Calu3 (cell line): Measurements from ENCODE around the gene AASS. TPM values are rescaled to one million over a fixed set of nuclear protein-coding genes. Genes with fewer than 3 reads are reported as not detected.
A peak's percentile ranks its signal among the peaks of the same experiment; 100 is the strongest.

Experiments
- BruUV-seq: library from RNA; stranded (reverse); fragments of 400-500 nt; replicated peaks from 2 replicates; lab custom pipeline; 2021; lab: Mats Ljungman, UMichigan
- CTCF ChIA-PET: fragments of 300-600 bp; sonication (Branson Sonifier 250); formaldehyde crosslinking; loops from one replicate; lab custom pipeline; 2022; ENCODE audit warnings: antibody characterized with exemption; lab: Charles Lee
- DNase-seq: peaks from one replicate; pipeline ENCODE4 v3.0.0; 2022
- H3K27ac Mint-ChIP-seq: one replicate; pipeline ENCODE4 v1.8.0; 2022; ENCODE audit warnings: mixed read lengths; ENCODE audit not compliant: unreplicated experiment
- H3K27me3 Mint-ChIP-seq: one replicate; pipeline ENCODE4 v1.8.0; 2022; ENCODE audit warnings: mixed read lengths; ENCODE audit not compliant: unreplicated experiment
- H3K36me3 Mint-ChIP-seq: one replicate; pipeline ENCODE4 v1.8.0; 2022; ENCODE audit warnings: mild to moderate bottlenecking, moderate library complexity, mixed read lengths; ENCODE audit not compliant: insufficient read depth, unreplicated experiment
- H3K4me1 Mint-ChIP-seq: one replicate; pipeline ENCODE4 v1.8.0; 2022; ENCODE audit warnings: mild to moderate bottlenecking, low read depth, mixed read lengths; ENCODE audit not compliant: unreplicated experiment
- H3K4me3 Mint-ChIP-seq: one replicate; pipeline ENCODE4 v1.8.0; 2022; ENCODE audit warnings: mild to moderate bottlenecking, low read depth, moderate library complexity, mixed read lengths; ENCODE audit not compliant: unreplicated experiment
- H3K9me3 Mint-ChIP-seq: one replicate; pipeline ENCODE4 v1.8.0; 2022; ENCODE audit warnings: low read depth, mixed read lengths; ENCODE audit not compliant: unreplicated experiment
- intact Hi-C: fragments of 100-400 bp; cut with micrococcal nuclease; formaldehyde crosslinking; loops from one replicate; pipeline ENCODE4 v1.10.0; 2022; ENCODE audit not compliant: unreplicated experiment
- total RNA-seq: library from RNA; stranded (reverse); gene quantifications from 2 replicates; pipeline ENCODE4 v1.2.3, GENCODE V29; 2022
- TF ChIP-seq, protein P1 (sequence below): fragments of 200-600 bp; IDR thresholded peaks from one replicate; pipeline ENCODE4 v1.8.0; 2022; ENCODE audit warnings: antibody characterized with exemption; ENCODE audit not compliant: unreplicated experiment

AASS gene
- total RNA-seq, 1 experiment from 2014 or later = 18.7 TPM

DNA sequence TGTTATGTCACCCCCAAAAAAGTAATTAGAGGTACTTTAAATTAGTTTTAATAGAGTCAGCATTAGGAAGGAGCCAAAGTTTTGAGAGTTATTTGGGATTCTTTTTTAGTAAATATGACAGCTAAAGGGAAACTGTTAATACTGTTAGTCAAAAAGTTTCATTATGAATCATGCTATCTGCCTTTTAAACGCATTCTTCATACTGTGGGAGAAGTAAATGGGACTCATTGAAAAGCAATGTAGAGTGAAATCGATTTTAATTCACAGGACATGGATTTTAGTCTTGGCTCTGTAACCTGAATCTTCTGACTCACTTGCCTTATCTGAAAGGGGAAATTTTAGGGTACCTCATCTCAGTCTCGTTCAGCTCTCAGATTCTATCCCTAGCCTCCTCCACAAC lies 105.1 kb downstream of the AASS start:
- intact Hi-C loops = no loop called here
- TF ChIP-seq, protein P1, sequence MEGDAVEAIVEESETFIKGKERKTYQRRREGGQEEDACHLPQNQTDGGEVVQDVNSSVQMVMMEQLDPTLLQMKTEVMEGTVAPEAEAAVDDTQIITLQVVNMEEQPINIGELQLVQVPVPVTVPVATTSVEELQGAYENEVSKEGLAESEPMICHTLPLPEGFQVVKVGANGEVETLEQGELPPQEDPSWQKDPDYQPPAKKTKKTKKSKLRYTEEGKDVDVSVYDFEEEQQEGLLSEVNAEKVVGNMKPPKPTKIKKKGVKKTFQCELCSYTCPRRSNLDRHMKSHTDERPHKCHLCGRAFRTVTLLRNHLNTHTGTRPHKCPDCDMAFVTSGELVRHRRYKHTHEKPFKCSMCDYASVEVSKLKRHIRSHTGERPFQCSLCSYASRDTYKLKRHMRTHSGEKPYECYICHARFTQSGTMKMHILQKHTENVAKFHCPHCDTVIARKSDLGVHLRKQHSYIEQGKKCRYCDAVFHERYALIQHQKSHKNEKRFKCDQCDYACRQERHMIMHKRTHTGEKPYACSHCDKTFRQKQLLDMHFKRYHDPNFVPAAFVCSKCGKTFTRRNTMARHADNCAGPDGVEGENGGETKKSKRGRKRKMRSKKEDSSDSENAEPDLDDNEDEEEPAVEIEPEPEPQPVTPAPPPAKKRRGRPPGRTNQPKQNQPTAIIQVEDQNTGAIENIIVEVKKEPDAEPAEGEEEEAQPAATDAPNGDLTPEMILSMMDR = no peak
- no TSS peak for BruUV-seq
- DNase-seq = no peak
- Mint-ChIP-seq H3K27ac (peak overlapping the region; percentile 22), H3K27me3 (no peaks in the 10 kb centered on the region), H3K4me3 (peak overlapping the region; percentile 25), H3K4me1 (peaks cover 25% of the 10 kb centered on the region), H3K36me3 (no peaks in the 10 kb centered on the region), H3K9me3 (no peaks in the 10 kb centered on the region)
- CTCF ChIA-PET = interaction anchor here (1.5 kb wide), 1 partner anchor 54 kb away, joined by 4 read pairs; no protein-coding TSS in a partner anchor

DNA sequence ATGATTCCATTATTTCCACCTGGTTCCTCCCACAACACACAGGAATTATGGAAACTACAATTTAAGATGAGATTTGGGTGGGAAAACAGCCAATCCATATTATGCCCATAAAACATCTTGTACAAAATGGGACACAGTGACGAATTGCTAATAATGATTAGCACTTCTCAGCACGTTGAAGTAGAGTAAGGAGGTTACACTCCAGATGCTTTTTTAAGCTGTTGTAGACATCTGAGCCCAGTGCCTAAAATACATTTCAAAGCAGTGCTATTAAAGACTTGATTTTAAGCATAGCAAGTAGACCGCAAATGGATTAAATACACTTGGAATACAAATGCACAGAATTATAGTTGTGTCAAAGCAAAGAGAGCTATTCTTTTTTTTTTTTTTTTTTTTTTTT lies 105.9 kb downstream of the AASS start:
- intact Hi-C loops = no loop called here
- no peak for DNase-seq
- H3K27me3 Mint-ChIP-seq = no peaks in the 10 kb centered on the region
- H3K27ac Mint-ChIP-seq = no peak overlapping the region
- BruUV-seq = no TSS peak
- CTCF ChIA-PET = no interaction called here
- H3K4me3 Mint-ChIP-seq = no peak overlapping the region
- no peaks in the 10 kb centered on the region for H3K36me3 Mint-ChIP-seq
- H3K4me1 Mint-ChIP-seq = peaks cover 25% of the 10 kb centered on the region
- TF ChIP-seq, protein P1 = no peak
- H3K9me3 Mint-ChIP-seq = no peaks in the 10 kb centered on the region

DNA sequence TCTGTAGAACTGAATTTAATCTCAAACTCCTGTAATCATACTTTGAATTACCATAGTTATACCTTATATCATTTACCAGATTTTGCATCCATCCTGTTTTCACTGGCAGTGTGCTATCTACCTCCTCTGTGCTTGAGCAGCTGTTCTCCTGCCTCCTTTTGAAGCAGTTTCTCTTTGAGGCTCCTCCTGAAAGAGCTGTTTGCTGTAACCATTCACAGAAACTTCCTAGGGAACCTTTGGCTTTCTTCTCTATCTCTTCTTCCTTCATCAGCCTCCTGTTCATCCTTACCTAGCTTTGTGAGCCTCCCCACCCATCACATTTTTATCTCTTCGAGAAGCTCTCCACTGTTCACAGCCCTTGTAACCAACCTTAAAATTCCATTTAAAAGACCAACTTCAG lies 108.2 kb downstream of the AASS start:
- CTCF ChIA-PET = no interaction called here
- TF ChIP-seq, protein P1 = no peak
- no peaks in the 10 kb centered on the region for H3K9me3 Mint-ChIP-seq
- H3K36me3 Mint-ChIP-seq = no peaks in the 10 kb centered on the region
- intact Hi-C loops = no loop called here
- no peak for DNase-seq
- no peaks in the 10 kb centered on the region for H3K27me3 Mint-ChIP-seq
- no peak overlapping the region for H3K4me3 Mint-ChIP-seq
- H3K27ac Mint-ChIP-seq = no peak overlapping the region
- no TSS peak for BruUV-seq
- peaks cover 25% of the 10 kb centered on the region for H3K4me1 Mint-ChIP-seq

DNA sequence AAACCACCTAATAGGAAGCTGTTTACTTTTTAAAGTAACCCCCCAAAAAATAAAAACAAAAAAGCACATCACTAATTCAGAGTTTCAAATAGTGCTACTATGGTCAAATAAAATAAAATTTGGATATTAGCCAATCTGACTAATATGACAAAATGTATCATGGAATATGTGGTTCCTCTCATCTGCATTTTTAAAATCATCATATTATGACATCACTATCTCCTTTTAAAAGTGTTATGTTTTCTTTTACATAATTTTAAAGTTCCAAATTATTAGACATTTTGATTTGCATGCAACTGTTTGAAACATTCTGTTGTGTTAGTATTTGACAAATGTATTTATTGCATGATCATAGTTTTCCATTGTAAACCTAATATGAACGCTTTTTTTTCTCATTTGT lies 110.4 kb downstream of the AASS start:
- TF ChIP-seq, protein P1 = no peak
- no peak overlapping the region for H3K27ac Mint-ChIP-seq
- no peak overlapping the region for H3K4me3 Mint-ChIP-seq
- H3K9me3 Mint-ChIP-seq = no peaks in the 10 kb centered on the region
- intact Hi-C loops = no loop called here
- no peaks in the 10 kb centered on the region for H3K36me3 Mint-ChIP-seq
- peaks cover 4% of the 10 kb centered on the region for H3K4me1 Mint-ChIP-seq
- BruUV-seq = no TSS peak
- no peak for DNase-seq
- CTCF ChIA-PET = no interaction called here
- no peaks in the 10 kb centered on the region for H3K27me3 Mint-ChIP-seq
